Erythroblast (primary cell): Measurements from ENCODE around the gene C5orf22.

Experiments
- GATA1 ChIP-seq: IDR thresholded peaks from 2 replicates; pipeline ENCODE4 v1.6.1; 2011; ENCODE audit warnings: low read depth, mild to moderate bottlenecking, control low read depth, low read length, moderate library complexity
- POLR2A ChIP-seq: IDR thresholded peaks from 2 replicates; pipeline ENCODE4 v1.6.1; 2011; ENCODE audit warnings: mild to moderate bottlenecking, low read length

DNA sequence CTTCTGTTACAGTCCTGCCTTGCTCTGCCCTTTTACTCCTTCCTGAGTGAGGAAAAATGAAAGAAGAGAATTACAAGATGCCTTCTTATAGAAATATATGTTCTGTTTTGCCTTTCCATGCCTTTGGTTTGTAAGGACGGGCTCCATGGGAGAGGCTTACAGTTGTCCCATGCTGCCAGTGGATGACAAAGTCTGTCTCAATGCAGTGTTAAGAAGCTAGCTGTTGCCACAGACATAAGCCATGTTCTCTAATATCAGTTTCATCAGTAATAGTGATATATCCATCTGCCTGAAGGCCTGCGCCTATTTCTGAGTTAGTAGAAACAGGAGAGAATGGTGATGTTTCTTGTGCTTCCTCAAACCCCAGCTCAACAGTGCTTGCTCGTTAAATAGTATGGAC is 27.8 kb downstream of the C5orf22 start:
- TF ChIP-seq POLR2A (no peak), GATA1 (no peak)
